NCI-H526 (cell line): ENCODE results near the gene ANKRD11.
"Not testable (repeated sequence)": the region's sequence is repeated elsewhere in the genome, so short reads cannot be mapped to it uniquely, and the experiment has no call there.

Source experiments
- DNase-seq, 2 experiments: peaks; one replicate each; lab custom pipeline; 2025; lab: John Stamatoyannopoulos, UW

ANKRD11 gene

GRCh38 chr16:89450537-89450936 lies 39.8 kb downstream of the ANKRD11 start:
- no peak for DNase-seq

DNA sequence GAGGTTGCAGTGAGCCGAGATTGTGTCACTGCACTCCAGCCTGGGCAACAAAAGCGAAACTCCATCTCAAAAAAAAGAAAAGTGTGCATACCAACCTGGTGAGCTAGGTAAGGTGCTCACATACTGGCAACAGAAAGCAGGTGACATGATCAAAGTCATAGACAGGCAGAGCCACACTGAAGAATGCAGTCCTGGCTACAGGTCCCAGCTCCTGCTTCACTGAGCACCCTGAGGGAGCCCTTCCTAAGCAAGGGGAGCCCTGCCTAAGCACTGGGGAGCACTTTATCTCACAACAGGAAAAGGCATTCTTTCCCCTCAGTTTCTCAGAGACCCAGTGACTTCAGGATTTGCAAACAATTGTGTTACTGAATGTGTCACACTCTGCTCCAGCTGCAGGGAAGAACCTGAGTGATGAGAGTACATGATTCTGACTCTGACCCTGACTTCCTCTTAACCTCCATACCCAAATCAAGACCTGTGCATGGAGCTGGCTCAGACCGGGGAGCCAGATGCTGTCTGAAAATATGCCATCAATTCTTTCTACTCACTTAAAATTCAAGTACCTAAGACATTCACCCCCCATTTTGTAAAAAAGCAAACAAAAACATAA lies 40.5 kb downstream of the ANKRD11 start:
- no peak for DNase-seq

DNA sequence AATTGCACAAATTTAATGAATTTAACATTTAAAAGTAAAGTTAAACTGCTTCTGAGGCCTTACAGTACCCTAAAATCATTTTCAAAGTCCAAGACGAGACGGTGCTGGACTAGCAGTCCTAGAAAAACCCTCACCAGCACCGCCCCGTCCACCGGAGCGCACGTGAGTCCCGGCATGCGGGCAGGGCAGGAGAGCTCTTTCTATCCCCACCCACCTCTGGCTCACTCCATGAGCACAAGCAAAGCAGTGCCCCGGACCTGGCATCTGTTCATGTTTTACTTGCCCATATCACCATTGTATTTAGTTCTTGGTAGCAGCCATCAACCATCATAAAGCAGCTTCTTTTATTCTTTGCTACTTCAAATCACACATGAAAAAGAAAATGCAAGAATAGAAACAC lies 41.7 kb downstream of the ANKRD11 start:
- no peak for DNase-seq

DNA sequence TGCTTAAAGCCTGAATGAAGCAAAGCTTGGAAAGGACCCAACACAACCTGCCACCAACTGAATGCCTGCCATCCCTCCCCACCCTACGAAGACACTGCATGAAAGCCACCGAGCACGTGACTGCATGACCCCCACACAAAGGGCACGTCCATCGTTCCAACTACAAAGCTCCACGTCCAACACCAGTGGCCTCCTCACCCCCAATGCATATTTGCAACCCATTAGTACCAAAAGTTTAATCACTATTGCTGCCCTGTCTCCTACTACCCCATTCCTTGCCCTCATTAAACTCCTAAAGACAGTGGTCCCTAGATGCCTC lies 43.4 kb downstream of the ANKRD11 start:
- no peak for DNase-seq

GRCh38 chr16:89446136-89446974 lies 44.0 kb downstream of the ANKRD11 start:
- no peak for DNase-seq

- no peak for DNase-seq
Observed at GRCh38 chr16:89445166-89445565, 45.2 kb downstream of the ANKRD11 start.

DNA sequence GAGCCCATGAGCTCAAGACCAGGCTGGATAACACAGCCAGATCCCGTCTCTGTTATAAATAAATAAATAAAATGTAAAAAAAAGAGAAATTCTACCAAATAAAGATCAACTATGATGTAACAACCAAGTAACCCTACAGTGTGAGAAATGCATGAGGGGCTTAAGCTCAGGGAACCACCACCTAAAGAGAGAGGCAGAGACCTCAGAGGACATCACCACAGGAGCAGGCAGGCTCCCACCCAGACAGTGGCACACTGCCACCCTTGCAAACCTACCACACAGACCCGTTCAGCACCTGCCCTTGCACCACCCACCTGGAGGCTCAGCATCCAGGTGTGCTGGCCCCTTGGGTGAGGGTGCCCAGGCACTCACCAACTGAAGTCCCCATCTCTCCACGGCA lies 45.6 kb downstream of the ANKRD11 start:
- DNase-seq: no peak

DNA sequence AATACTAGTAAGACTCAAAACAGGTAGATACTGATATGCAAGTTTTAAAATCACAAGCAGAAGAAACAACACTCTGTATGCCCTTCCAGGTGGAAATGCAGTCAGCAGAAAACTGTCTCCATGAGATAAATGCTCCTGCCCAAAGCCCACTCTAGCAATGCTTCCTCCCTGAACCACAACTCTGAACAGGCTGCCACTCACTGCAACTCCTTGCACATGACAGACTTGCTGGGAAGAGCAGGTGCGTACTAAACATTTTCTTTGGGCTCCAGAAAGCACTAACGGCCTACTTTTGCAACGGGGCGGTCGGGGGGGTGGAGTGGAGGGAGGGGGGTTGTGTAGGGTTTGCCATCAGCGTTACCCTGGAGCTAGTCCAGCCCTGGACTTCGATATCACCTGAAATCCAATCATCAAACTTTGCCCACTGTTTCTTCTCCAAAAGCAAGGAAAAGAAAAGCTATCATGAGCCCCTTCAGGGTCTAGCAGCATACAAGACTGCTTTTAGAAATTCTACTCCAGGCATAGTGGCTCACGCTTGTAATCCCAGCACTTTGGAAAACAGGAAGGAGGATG lies 46.1 kb downstream of the ANKRD11 start:
- DNase-seq: no peak

DNA sequence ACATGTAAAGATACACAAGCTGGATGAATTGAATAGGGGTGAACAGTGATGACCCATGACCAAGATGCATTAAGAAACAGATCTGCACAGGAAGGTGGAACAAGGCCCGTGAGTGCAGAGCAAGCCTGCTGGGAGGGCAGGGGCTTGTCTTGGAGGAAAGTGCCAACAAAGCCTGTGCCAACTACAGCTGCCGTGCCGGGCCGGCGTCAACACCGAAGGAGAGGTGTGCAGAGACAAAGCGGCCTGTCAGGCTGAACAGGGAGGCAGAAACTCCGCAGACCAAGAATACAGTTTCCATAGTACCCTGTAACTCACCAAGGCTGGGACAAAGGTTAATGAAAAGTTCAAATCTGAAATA lies 46.7 kb downstream of the ANKRD11 start:
- no peak for DNase-seq

DNA sequence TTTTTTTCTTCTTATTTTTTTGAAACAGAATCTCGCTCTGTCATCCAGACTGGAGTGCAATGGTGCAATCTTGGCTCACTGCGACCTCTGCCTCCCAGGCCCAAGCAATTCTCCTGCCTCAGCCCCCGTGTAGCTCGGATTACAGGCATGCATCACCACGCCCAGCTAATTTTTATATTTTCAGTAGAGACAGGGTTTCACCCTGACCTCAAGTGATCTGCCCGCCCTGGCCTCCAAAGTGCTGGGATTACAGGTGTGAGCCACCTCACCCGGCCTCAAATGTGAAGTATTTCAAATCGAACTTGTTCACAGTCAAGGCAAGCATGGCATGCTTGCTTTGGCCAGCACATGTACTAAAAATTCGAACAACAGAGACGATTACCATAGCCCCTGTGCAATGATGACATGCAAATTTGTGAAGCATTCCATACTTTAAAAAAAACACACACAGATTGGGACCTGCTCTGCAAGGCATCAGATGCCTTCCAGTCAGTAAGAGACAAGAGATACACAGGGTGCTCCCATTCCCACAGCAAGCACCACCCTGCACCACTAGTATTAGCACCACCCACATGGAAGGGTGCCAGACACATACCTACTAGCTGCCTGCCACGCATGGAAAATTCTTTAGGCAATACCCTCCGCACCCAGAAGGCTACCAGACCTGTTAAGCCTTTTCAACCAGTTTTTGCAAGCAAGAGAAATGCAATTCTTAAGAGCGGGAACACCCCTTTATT lies 47.2 kb downstream of the ANKRD11 start:
- DNase-seq: peak; percentile 24 to 43

- DNase-seq: no peak
Observed at GRCh38 chr16:89442588-89442987, 47.8 kb downstream of the ANKRD11 start.

DNA sequence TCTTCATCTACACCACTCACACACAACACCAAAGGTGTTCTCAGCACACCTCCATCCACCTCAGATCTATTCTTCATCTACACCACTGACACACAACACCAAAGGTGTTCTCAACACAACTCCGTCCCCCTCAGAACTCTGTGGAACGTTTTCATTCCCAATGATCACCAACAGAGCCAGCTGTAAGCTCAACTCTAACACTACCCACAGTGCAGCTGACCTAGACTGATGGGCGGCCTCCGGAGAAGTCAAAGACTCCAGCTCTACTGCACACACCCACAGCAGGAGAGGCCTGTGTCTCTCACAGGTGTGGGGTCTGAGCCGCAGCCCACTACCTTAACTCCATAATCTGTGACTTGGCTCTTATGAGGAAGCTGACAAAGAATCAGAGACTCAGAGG lies 50.7 kb downstream of the ANKRD11 start:
- no peak for DNase-seq

DNA sequence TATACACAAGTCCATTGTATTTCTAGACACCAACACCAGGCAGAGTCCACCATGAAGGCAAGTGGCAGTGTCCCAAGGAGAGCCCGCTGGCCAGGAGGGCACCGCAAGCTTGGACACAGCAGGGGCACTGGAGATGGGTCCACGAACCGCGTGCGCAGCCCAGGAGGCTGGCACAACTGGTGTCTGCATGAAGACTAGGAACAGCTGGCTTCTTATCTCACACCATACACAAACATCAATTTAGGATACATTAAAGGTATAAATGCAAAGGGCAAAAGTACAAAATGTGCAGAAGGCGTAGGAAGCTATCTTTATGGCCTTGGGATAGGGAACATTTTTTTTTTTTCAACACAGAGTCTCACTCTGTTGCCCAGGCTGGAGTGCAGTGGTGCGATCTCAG lies 52.4 kb downstream of the ANKRD11 start:
- DNase-seq: no peak

DNA sequence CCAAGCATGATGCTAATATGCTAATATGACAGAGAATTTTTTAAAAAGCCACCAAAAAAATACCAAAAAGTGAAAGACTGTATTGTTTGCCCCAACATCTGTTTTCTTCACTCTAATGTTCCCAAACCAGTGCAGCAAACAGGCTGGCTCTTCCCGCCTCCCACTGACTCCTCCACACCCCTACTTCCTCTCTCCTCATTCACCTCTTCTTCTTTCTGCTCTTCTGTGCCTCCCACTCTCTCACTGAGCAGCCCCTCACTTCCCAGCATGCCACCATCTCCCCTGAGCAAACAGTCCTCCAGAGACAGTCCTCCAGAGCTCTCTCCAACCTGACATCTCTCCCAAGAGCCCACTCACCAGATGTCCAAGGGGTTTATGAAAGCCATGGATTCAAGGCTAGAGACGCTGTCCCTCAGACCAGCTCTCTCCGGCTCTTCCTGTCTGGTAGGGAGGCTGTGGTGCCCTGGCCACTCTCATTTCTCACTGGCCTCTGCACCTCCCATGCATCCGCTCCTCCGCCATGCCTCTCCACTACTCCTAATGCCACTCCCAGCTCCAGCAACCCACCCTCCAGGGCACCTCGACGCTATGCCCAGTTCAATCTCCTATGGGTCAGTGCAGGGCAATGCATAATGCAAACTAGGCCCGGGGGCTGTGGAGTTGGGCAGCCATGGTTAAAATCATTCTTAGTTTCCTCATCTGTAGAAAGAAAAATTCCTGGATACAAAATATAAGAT lies 52.9 kb downstream of the ANKRD11 start:
- DNase-seq: no peak

DNA sequence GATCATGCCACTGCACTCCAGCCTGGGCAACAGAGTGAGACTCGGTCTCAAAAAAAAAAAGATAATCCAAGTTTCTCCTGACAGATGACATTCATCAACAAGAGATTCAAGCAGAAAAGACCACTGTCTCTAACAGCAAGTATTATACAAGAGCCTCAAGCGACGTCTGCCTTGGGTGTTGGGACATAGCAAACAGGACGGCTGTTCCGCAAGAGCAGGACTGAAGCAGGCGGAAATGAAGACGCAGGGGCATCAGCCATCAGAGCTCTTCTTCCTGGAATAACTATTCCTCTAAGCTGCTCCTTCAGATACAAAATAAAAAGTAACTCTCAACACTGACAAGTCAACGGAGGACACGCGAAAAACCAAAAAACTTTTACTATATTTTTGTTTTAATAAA lies 54.0 kb downstream of the ANKRD11 start:
- DNase-seq: no peak

DNA sequence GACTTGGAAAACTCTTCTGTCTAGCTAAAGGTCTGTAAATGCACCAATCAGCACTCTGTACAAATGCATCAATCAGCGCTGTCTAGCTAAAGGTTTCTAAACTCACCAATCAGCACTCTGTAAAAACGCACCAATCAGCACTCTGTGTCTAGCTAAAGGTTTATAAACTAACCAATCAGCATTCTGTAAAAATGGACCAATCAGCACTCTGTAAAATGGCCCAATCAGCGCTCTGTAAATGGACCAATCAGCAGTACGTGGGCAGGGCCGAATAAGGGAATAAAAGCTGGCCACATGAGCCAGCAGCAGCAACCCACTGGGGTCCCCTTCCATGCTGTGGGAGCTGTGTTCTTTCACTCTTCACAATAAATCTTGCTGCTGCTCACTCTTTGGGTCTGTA lies 55.3 kb downstream of the ANKRD11 start:
- DNase-seq: not testable (repeated sequence)

- no peak for DNase-seq
Observed at GRCh38 chr16:89434490-89434889, 55.9 kb downstream of the ANKRD11 start.

DNA sequence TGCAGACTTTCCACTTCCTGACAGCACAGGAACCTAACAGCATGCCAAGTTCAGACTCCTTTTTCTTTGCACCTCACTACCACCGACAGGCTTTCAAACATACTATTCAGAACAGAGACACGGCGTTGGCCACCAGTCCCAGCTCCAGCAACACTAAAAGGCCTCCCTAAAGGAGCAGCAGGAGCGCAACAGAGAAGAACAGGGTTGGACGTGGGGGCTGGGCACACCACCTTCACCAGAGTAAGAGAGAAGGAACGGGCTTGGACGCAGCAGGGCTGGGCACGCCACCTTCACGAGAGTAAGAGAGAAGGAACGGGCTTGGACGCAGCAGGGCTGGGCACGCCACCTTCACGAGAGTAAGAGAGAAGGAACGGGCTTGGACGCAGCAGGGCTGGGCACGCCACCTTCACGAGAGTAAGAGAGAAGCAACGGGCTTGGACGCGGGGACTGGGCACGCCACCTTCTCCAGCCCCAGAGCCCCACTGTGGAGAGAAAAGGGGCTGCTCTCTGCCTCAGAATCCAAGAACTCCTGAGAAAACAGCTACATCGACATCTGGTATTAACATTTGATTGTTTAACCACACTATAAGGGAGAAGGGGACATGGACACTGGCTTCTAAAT lies 56.9 kb downstream of the ANKRD11 start:
- not testable (repeated sequence) for DNase-seq

DNA sequence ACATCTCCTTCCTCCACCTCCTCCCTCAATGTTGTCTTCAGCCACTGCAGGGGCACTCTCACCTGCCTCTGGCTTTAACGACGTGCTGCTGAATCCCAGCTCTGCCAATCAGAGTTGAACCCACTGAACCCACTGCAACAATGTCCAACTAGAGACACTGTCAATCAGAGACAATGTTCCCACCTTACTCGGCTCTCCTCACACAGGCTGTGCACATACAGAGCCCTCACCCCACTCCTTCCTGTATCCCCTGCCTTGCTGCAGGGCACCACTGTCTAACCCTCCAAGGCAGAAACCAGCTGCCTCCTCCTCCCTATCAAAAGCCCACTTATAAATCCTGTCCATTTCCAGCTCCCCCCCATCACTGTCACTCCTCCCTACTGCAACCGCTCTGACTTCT lies 58.7 kb downstream of the ANKRD11 start:
- no peak for DNase-seq

GRCh38 chr16:89431158-89431584 lies 59.2 kb downstream of the ANKRD11 start:
- no peak for DNase-seq

GRCh38 chr16:89430436-89431157 lies 59.8 kb downstream of the ANKRD11 start:
- DNase-seq: no peak
